ENCODE data around the gene ANKUB1.

ANKUB1 gene

DNA sequence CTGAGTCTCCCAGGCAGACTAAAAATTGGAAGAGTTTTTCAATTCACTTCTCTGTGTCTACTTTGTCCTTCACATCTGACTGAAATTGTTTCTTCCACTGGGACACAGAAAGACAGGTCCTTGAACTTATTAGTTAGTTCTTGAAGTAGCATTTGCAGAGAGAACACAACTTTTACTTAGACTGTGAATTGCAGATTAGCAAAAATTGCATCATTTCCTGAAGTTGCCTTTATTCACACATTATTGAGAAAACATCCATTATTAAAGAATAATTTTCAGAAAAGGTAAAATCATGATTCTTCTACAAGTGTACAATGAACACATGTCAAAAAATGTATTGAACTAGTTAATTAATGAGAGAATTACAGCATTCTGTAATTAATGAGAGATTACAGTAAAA lies 38.6 kb downstream of the ANKUB1 start:
- no peak for DNase-seq

DNA sequence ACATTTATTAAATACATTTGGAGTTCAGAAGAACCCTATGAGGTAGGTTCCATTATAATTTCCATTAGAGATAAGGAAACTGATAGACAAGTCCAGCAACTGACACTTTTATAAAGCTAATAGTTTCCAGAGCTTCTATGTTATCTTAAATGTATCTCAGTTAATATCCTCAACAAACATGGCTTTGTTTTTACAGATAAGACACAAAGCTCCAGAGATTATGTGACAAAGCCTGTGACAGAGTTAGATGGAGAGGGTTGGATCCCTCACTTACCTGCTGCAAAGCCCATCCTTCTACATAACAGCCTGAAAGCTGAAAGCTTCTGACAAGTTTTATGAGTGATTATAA lies 39.6 kb downstream of the ANKUB1 start:
- no peak for DNase-seq

DNA sequence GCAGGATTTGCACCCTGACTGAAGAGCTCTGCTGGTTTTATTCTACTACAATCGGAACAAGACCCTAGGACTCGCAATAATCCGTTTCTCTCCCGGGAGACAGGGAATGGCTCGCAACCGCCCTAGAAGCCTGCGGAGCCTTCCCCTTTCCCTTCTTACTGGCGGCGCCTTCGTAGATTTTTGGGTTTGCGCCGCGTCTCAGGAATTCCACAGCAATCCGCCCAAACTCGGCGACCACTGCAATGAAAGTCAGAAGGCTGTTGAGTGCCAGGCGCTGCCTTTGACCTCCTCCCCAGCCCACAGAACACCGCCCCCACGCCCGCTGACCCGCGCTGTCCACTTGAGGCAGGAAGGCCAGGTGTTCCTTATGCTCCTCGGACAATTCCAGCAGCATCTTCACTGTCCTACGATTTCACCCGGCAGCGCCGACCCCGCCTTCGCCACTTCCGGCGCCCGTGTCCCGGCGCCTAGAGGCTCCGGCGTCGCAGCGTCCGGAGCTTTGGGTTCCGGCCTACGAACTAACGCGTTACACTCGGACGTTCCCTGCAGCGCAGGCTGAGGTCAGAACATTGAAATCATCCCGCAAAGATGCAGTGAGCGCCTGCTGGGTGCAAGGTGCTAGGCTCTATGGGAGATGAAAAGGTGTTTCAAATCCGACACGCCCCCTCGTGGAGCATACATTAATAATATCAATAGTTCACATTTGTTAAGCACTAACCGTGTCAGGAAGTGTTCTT lies 40.1 kb downstream of the ANKUB1 start, which contains the start of gene COMMD2:
COMMD2 (minus strand) TSS at position 439 of the 737 bp plus-strand sequence; CDS start at position 394, 45 bp downstream.
- peak; percentile 86 to 93 (median 91) for DNase-seq

DNA sequence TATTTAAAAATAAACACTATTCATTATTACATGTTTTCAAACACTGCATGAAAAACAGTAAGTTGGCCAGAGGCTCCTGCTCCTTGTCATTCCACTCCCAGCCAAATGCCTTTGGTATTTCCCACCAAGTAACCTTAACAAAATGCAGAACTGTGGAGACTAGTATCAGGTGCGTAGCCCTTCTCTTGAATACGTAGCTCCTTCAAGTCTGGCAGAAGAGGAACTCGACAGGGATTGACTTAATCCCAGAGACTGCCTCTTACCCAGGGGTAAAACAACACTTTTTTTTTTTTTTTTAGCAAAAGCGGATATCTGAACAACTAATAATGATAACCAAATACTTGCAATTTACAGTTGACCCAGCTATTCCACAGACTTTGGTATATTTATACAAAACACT lies 40.8 kb downstream of the ANKUB1 start:
- DNase-seq = peak; percentile 22 to 42 (median 35)

DNA sequence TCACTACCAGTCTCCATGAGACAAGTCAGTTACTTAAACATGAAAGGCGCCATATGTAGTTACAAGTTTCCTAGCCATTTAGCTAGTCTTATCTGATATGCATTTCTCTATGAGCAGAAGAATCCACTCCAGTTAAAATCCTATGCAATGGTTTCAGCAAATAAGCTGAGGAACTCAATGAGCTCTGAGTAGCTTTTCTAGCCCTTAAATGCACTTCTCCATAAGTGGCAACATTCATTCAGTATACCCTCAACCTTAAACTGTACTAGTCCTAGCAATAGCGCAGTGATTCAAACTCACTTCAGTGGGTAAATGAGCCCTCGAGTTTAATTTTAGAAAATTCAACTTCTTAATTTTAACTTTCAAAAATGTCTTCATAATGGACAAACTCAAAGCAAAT lies 47.7 kb downstream of the ANKUB1 start:
- no peak for DNase-seq

GRCh38 chr3:149744151-149744550 lies 48.2 kb downstream of the ANKUB1 start:
- no peak for DNase-seq

DNA sequence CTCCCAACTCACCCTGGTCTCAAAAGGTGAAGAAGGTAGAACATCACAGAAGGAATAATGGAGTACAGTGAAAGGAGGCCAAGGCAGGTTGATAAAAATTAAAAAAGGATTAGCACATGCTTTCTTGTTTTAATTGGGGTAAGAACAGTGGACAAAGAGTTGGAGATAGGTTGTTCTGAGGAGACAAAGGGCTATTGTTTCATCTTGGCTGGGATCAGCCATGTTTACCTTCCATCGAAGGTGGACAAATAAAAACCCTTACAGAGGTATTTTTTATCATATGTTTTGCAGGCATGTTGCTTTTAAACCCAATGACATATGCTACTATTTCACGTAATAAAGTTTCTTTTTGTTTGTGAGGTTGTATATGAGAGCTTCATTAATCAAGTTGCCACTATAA lies 53.0 kb downstream of the ANKUB1 start:
- DNase-seq = no peak

- no peak for DNase-seq
These were observed 53.5 kb downstream of the ANKUB1 start for GRCh38 chr3:149738876-149739275.

- no peak for DNase-seq
These were observed 55.5 kb downstream of the ANKUB1 start for GRCh38 chr3:149736953-149737205.

- DNase-seq = no peak
These were observed 56.0 kb downstream of the ANKUB1 start for GRCh38 chr3:149736175-149736952.

DNA sequence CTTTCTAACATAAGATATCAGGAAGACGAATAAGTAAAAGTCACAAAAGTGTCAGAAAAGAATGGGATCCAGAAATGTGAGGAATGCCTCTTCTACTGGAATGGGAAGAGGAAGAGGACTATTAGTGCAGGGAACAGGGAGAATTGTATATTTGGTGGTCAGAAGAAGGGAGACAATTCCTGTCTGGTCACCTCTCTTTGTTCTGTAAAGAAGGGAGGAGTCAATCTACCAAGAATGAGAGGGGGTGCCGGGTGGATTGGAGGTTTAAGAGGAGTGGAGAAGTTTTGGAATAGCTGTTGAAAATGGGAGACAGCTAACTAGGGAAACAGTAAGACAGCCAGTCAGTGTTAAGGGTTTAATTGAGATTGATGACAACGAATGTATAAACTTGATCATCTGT lies 60.1 kb downstream of the ANKUB1 start:
- no peak for DNase-seq

GRCh38 chr3:149727656-149728055 lies 64.7 kb downstream of the ANKUB1 start:
- peak; percentile 38 to 62 (median 56) for DNase-seq

DNA sequence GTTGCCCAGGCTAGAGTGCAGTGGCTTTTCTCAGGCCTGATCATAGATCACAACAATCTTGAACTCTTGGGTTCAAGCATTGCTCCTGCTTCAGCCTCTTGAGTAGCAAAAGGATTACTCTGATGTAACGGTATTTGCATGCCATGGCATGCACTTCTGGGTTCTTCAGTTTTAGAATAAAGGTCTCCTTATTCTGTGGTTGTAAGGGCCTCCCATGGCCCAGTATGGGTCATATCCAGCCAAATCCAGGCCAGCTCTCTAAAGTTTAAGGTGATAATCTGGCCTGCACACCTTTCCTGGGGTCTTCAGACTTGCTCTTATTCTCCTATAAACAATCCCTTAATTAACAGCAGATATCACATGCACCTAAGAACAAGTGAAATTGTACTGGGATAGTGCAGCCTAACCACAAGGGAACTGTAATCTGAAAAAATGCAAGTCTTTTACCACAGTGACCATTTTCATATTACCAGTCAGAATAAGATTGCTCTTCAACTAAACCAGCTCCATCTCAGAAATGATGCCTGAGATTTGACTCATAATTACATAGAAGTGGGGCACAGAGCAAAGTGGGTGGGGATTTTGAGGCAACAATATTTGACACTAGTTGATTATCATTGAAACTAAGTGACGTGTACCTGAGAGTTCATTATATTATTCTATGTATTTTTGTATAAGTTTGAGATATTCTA lies 65.5 kb downstream of the ANKUB1 start:
- DNase-seq = peak in 1 of 3 donors; percentile 8

- no peak for DNase-seq
These were observed 68.6 kb downstream of the ANKUB1 start for GRCh38 chr3:149723781-149724180.

GRCh38 chr3:149720918-149721317 lies 71.4 kb downstream of the ANKUB1 start:
- DNase-seq = no peak

GRCh38 chr3:149717391-149718056 lies 74.8 kb downstream of the ANKUB1 start:
- DNase-seq = peak; percentile 66 to 78 (median 73)

DNA sequence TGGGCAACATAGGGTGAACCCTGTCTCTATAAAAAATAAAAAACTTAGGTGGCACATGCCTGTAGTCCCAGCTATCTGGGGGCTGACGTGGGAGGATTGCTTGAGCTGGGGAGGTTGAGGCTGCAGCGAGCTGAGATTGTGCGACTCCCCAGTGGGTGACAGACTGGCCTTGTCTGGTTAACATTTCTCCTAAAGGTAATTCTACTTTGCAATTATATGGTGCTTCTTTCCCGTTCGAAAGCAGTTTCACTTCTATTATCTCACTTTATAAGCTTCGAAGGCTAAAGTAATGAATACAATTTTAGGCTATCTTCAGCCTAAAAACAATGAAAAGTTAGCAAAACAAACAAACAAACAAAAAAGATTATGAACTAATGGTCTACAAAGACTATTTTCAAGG lies 75.4 kb downstream of the ANKUB1 start:
- DNase-seq = no peak

- DNase-seq = no peak
These were observed 77.1 kb downstream of the ANKUB1 start for GRCh38 chr3:149715247-149715646.

- no peak for DNase-seq
These were observed 78.4 kb downstream of the ANKUB1 start for GRCh38 chr3:149713730-149714654.
